Transverse colon (tissue), 3 donors: ENCODE measurements around the gene PDCD11.

ENCODE experiments used
- EP300 ChIP-seq: sonication (generic); formaldehyde crosslinking; IDR thresholded peaks from one replicate; pipeline ENCODE4 v1.6.1; 2017; ENCODE audit warnings: antibody characterized with exemption, low read depth
- TF ChIP-seq, protein P1 (sequence below), 5 experiments: fragments of 200-600 bp in 3 of 5; fragments of 450-650 bp in 2 of 5; sonication (generic) in 3 of 5; IDR thresholded peaks; 1 replicate in 2 of 5; 2 replicates in 3 of 5; pipeline ENCODE4 v1.5.1; 2016 to 2017; ENCODE audit warnings: antibody characterized with exemption in 5 of 5, inconsistent platforms in 3 of 5, mild to moderate bottlenecking in 2 of 5, moderate library complexity in 1 of 5

DNA sequence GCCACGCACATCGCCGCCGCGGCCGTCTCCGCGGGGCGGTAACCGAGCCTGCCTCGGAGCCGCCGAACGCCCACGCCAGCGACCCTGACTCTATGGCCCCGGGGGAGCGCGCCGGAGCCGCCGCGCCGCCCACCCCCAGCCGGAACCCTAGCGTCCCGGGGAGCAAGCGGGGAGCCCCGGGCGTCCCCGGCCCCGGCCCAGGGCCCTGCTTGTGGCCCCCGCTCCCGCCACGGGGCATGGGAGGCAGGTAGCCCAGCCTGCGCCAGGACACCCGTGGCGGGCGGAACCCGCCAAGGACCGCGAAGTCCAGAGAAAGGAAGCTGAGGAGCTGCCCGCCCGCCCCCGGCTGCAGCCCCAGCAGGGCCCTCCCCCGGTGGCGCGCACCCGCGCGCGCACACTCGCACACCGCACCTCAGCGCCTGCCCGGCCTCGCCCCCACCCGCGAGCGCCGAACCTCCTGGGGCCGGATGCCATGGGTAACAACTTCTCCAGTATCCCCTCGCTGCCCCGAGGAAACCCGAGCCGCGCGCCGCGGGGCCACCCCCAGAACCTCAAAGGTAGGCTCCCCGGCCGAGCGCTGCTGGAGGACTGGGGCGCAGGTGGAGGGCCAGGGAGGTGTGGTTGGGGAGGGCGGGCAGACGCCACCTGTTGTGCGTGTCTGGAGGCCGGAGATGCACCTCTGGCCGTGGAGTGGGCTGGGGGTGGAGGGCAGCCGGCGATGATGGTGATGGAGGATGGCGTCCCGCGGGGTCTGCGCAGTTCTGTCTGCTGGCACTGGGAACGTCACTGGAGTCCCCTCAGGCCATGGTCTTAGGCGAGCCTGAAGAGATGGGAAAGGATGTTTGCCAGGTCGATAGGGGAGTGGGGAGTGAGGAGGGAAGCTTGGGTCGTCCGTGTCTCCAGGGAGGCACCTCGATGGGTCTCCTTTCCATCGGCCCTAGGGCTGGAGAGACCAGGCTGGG, 97.8 kb downstream of the PDCD11 start:
- TF ChIP-seq, protein P1, sequence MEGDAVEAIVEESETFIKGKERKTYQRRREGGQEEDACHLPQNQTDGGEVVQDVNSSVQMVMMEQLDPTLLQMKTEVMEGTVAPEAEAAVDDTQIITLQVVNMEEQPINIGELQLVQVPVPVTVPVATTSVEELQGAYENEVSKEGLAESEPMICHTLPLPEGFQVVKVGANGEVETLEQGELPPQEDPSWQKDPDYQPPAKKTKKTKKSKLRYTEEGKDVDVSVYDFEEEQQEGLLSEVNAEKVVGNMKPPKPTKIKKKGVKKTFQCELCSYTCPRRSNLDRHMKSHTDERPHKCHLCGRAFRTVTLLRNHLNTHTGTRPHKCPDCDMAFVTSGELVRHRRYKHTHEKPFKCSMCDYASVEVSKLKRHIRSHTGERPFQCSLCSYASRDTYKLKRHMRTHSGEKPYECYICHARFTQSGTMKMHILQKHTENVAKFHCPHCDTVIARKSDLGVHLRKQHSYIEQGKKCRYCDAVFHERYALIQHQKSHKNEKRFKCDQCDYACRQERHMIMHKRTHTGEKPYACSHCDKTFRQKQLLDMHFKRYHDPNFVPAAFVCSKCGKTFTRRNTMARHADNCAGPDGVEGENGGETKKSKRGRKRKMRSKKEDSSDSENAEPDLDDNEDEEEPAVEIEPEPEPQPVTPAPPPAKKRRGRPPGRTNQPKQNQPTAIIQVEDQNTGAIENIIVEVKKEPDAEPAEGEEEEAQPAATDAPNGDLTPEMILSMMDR (IDR thresholded peaks at IDR 0.05) = no peak
- no peak for TF ChIP-seq EP300
